MM.1S (cell line): Measurements from ENCODE around the gene CCDC88C.

Source experiments
- DNase-seq: peaks from one replicate; pipeline ENCODE4 v3.0.0-alpha.2; 2015
- H2AFZ ChIP-seq: fragments of 300-600 bp; sonication (generic); 2 replicates; pipeline ENCODE4 v1.6.0; 2016; ENCODE audit warnings: antibody characterized with exemption, low read length
- H3F3A ChIP-seq: fragments of 300-600 bp; sonication (generic); 2 replicates; pipeline ENCODE4 v1.6.1; 2016; ENCODE audit warnings: mild to moderate bottlenecking, antibody characterized with exemption, low read length, moderate library complexity, mixed read lengths; ENCODE audit not compliant: insufficient read depth
- H3K27ac ChIP-seq: fragments of 300-600 bp; sonication (generic); 2 replicates; pipeline ENCODE4 v1.5.1; 2016; ENCODE audit warnings: mild to moderate bottlenecking, low read length
- H3K27me3 ChIP-seq: fragments of 300-600 bp; sonication (generic); replicated peaks from 2 replicates; pipeline ENCODE4 v1.6.0; 2016; ENCODE audit warnings: low read length; ENCODE audit not compliant: insufficient read depth
- H3K36me3 ChIP-seq: fragments of 300-600 bp; sonication (generic); replicated peaks from 2 replicates; pipeline ENCODE4 v1.6.1; 2016; ENCODE audit warnings: mild to moderate bottlenecking, low read length, mixed read lengths; ENCODE audit not compliant: insufficient read depth
- H3K4me1 ChIP-seq: fragments of 300-600 bp; sonication (generic); 2 replicates; pipeline ENCODE4 v1.6.1; 2016; ENCODE audit warnings: low read length, mixed read lengths
- H3K4me2 ChIP-seq: fragments of 300-600 bp; sonication (generic); 2 replicates; pipeline ENCODE4 v1.6.0; 2016; ENCODE audit warnings: low read depth, low read length
- H3K4me3 ChIP-seq: fragments of 300-600 bp; sonication (generic); 2 replicates; pipeline ENCODE4 v1.5.1; 2016; ENCODE audit warnings: low read length, mixed read lengths
- H3K79me2 ChIP-seq: fragments of 300-600 bp; sonication (generic); 2 replicates; pipeline ENCODE4 v1.6.1; 2016; ENCODE audit warnings: mixed run types, low read length, mixed read lengths
- H3K9ac ChIP-seq: fragments of 300-600 bp; sonication (generic); 2 replicates; pipeline ENCODE4 v1.6.1; 2016; ENCODE audit warnings: low read length, mixed read lengths
- H3K9me2 ChIP-seq: fragments of 300-600 bp; sonication (generic); replicated peaks from 2 replicates; pipeline ENCODE4 v1.6.1; 2016; ENCODE audit warnings: mild to moderate bottlenecking, low read length, mixed read lengths; ENCODE audit not compliant: insufficient read depth
- H3K9me3 ChIP-seq: fragments of 300-600 bp; sonication (generic); replicated peaks from 2 replicates; pipeline ENCODE4 v1.6.1; 2016; ENCODE audit warnings: mild to moderate bottlenecking, low read length, mixed read lengths; ENCODE audit not compliant: insufficient read depth
- H4K20me1 ChIP-seq: fragments of 300-600 bp; sonication (generic); 2 replicates; pipeline ENCODE4 v1.6.1; 2016; ENCODE audit warnings: mild to moderate bottlenecking, low read length, moderate library complexity, mixed read lengths; ENCODE audit not compliant: insufficient read depth
- EZH2 ChIP-seq: fragments of 300-600 bp; sonication (generic); optimal IDR thresholded peaks from 2 replicates; pipeline ENCODE3; 2017; ENCODE audit warnings: low read depth, mild to moderate bottlenecking, antibody characterized with exemption, low read length, mixed read lengths
- EZH2phosphoT487 ChIP-seq: fragments of 300-600 bp; sonication (generic); IDR thresholded peaks from 2 replicates; pipeline ENCODE4 v1.6.1; 2018; ENCODE audit warnings: antibody characterized with exemption, low read length
- TF ChIP-seq, protein P1 (sequence below): fragments of 300-600 bp; sonication (generic); IDR thresholded peaks from 2 replicates; pipeline ENCODE4 v1.5.1; 2016; ENCODE audit warnings: antibody characterized with exemption, low read length, mixed read lengths

CCDC88C gene, protein sequence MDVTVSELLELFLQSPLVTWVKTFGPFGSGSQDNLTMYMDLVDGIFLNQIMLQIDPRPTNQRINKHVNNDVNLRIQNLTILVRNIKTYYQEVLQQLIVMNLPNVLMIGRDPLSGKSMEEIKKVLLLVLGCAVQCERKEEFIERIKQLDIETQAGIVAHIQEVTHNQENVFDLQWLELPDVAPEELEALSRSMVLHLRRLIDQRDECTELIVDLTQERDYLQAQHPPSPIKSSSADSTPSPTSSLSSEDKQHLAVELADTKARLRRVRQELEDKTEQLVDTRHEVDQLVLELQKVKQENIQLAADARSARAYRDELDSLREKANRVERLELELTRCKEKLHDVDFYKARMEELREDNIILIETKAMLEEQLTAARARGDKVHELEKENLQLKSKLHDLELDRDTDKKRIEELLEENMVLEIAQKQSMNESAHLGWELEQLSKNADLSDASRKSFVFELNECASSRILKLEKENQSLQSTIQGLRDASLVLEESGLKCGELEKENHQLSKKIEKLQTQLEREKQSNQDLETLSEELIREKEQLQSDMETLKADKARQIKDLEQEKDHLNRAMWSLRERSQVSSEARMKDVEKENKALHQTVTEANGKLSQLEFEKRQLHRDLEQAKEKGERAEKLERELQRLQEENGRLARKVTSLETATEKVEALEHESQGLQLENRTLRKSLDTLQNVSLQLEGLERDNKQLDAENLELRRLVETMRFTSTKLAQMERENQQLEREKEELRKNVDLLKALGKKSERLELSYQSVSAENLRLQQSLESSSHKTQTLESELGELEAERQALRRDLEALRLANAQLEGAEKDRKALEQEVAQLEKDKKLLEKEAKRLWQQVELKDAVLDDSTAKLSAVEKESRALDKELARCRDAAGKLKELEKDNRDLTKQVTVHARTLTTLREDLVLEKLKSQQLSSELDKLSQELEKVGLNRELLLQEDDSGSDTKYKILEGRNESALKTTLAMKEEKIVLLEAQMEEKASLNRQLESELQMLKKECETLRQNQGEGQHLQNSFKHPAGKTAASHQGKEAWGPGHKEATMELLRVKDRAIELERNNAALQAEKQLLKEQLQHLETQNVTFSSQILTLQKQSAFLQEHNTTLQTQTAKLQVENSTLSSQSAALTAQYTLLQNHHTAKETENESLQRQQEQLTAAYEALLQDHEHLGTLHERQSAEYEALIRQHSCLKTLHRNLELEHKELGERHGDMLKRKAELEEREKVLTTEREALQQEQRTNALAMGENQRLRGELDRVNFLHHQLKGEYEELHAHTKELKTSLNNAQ (N-terminal part only)

DNA sequence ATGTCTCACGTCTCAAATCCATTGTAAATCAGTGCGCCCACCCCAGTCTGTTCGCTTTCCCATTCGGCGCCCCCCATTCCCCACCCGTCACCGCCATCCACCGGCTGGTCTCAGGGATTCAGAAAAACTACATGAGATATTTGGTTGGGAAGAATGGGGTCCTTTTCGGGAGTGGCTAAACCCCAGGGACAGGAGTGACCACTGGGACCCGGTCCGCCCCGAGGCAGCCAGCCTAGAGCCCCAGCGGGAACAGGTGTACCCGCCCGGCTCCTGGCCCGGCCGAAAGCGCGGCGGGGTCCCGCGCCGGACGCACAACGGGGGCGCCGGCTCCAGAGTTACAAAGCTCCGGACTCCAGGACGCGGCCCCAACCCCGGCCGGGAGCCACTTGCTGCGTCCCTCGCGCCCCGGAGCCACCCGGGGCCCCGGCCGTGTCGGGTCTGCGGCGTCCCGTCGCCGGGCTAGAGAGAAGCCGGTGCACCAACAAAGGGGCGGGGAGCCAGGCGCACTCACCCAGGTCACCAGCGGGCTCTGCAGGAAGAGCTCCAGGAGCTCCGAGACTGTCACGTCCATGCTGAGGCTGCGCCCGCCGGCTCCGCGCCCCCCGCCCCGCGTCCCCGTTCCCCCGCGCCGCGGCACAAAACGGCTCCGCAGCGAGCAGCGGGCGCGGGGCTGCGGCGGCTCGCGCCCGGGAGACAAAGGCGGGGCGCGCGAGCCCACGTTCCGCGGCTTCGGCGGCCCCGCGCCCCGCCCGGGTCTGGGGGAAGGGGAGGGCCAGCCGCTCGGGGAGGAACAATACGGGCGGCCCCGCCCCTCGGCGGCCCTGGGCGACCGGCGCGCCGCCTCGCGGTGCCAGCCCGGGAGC, at the start of gene CCDC88C:
Gene CCDC88C, minus strand, starts transcription at position 701 of the 863 bp plus-strand sequence. Its CDS starts 130 bp downstream, at position 571.
- Histone ChIP-seq H3K9me3 (no peaks in the 10 kb centered on the region), H3K4me1 (peaks cover 11% of the 10 kb centered on the region; the same call in 1 of the 2 replicates), H3K9me2 (no peaks in the 10 kb centered on the region), H3K27me3 (no peaks in the 10 kb centered on the region), H4K20me1 (no peaks in the 10 kb centered on the region), H3K9ac (peak within 1 kb of the TSS; percentile 99), H2AFZ (peak within 1 kb of the TSS; percentile 26; the same call in 1 of the 2 replicates), H3K27ac (peak within 1 kb of the TSS; percentile 100), H3K79me2 (peaks cover 49% of the 10 kb centered on the region), H3K4me3 (peak within 1 kb of the TSS; percentile 79), H3F3A (peaks cover 49% of the 10 kb centered on the region), H3K4me2 (peak within 1 kb of the TSS; percentile 90), H3K36me3 (no peaks in the 10 kb centered on the region)
- peak; percentile 61 for DNase-seq
- TF ChIP-seq EZH2phosphoT487 (no peak), EZH2 (no peak)
- TF ChIP-seq, protein P1, sequence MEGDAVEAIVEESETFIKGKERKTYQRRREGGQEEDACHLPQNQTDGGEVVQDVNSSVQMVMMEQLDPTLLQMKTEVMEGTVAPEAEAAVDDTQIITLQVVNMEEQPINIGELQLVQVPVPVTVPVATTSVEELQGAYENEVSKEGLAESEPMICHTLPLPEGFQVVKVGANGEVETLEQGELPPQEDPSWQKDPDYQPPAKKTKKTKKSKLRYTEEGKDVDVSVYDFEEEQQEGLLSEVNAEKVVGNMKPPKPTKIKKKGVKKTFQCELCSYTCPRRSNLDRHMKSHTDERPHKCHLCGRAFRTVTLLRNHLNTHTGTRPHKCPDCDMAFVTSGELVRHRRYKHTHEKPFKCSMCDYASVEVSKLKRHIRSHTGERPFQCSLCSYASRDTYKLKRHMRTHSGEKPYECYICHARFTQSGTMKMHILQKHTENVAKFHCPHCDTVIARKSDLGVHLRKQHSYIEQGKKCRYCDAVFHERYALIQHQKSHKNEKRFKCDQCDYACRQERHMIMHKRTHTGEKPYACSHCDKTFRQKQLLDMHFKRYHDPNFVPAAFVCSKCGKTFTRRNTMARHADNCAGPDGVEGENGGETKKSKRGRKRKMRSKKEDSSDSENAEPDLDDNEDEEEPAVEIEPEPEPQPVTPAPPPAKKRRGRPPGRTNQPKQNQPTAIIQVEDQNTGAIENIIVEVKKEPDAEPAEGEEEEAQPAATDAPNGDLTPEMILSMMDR, result no peak

DNA sequence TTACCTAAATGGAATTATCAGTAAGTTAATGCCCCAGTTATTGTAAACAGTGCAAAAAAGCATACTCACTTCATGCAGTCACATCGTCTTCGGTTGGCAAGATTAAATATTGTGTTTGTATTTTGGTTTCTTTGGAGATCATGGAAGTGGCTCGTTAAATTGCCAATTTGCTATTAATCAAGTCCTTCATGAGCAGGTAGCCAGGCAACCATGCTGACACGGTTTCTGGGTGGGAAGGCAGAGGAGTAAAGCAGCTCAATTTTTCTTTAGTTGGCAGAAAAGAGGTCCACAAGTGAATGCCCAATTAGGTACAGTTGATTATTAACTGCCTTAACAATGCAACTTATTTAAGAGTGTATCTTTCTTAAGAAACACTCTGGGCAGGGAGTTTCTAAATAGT, 48.6 kb upstream of the CCDC88C start:
- Histone ChIP-seq H3K79me2 (0 out of 2 replicates have a peak, but pooled peaks cover 3% of the 10 kb centered on the region), H2AFZ (no peak overlapping the region), H3F3A (no peaks in the 10 kb centered on the region), H4K20me1 (no peaks in the 10 kb centered on the region), H3K4me1 (no peaks in the 10 kb centered on the region), H3K4me3 (no peak overlapping the region), H3K36me3 (no peaks in the 10 kb centered on the region; the same call in 1 of the 2 replicates), H3K9me2 (no peaks in the 10 kb centered on the region), H3K27me3 (no peaks in the 10 kb centered on the region), H3K9ac (no peak overlapping the region), H3K9me3 (no peaks in the 10 kb centered on the region), H3K4me2 (no peak overlapping the region), H3K27ac (no peak overlapping the region)
- DNase-seq, result no peak
- TF ChIP-seq EZH2 (no peak), EZH2phosphoT487 (no peak)
- TF ChIP-seq, protein P1, result no peak
